ENCODE data around the gene COX6B1.
"Not testable (repeated sequence)": the region's sequence is repeated elsewhere in the genome, so short reads cannot be mapped to it uniquely, and the experiment has no call there.

The COX6B1 gene

DNA sequence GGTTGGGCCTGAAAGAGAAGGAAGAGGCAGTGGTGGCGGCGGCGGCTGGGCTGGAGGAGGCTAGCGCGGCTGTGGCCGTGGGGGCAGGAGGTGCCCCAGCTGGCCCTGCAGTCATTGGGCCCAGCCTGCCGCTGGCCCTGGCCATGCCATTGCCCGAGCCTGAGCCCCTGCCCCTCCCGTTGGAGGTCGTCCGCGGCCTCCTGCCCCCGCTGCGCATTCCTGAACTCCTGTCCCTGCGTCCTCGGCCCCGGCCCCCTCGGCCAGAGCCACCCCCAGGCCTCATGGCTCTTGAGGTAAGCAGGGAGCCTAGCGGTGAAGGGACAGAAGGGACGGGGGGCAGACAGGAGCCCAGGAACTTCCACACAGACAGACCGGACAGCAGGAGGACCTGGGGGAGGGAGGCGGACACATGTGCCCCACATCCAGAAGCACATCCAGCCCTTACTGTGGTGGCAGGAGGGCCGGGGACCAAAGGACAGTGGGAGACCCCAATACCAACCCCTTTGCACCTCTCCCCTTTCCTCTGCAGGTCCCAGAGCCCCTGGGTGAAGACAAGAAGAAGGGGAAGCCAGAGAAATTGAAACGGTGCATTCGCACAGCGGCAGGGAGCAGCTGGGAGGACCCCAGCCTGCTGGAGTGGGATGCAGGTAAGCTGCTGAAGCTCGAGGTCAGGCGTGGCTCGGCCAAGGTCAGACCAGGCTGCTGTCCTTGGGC lies 14.2 kb upstream of the COX6B1 start:
- no peak for DNase-seq (ENCODE audit: low spot score)

DNA sequence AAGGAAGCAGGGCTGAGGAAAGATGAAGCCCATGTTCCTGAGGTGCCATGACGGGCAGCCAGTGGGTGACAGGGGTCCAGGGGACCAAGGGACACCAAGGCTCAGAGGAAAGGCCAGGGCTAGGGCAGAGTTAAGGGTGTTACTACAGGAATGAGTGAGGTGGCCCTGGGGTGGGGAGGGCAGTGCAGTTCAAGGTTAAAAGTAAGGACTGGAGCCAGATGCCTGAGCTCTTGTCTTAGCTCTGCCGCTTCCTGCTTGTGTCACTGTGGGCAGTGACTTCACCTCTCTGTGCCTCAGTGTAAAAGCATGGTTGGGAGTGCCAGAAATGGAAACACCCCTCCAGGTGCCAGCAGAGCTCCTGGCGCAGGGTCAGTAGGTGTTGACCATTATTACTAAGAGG lies 11.5 kb upstream of the COX6B1 start:
- DNase-seq (ENCODE audit: low spot score), result no peak

DNA sequence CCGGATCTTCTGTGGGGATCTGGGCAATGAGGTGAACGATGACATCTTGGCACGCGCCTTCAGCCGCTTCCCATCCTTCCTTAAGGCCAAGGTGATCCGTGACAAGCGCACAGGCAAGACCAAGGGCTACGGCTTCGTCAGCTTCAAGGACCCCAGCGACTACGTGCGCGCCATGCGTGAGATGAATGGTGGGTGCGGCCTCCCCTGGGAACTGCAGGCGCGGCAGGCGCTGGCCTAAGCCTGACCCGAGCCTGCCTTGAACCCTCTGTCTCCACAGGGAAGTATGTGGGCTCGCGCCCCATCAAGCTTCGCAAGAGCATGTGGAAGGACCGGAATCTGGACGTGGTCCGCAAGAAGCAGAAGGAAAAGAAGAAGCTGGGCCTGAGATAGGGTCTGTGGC lies 11.0 kb upstream of the COX6B1 start:
- no peak for DNase-seq (ENCODE audit: low spot score)

DNA sequence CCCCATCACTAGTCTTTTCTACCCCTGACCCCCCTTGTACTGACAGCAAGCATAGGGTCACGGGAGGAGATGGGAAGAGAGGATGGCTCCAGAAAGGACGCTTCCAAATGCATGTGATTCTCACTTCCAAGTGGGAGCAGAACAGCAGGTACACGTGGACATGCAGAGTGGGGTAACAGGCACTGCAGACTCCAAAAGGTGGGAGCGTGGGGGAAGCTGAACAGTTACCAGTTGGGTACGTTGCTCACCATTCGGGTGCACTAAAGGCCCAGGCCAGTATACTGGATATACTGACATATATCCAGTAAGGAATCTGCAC lies 8.8 kb upstream of the COX6B1 start:
- no peak for DNase-seq (ENCODE audit: low spot score)

DNA sequence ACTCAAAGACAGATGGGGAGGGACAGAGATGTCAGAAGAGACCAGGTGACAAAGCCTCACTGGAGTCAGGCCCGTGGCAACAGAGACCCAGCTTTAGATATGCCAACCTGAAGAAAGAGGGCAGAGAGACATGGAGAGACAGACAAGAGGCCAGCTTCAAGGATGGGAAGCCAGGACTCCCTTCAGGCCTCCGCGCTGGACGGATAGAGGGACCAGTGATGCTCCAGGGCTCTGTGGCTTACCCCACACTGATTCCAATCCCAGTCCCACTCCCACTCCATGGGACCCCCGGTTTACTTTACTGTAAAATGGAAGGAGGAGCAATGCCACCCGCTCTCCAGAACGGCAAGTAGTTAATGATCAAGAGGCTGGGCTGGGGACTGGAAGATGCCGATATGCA lies 8.3 kb upstream of the COX6B1 start:
- DNase-seq (ENCODE audit: low spot score), result no peak

DNA sequence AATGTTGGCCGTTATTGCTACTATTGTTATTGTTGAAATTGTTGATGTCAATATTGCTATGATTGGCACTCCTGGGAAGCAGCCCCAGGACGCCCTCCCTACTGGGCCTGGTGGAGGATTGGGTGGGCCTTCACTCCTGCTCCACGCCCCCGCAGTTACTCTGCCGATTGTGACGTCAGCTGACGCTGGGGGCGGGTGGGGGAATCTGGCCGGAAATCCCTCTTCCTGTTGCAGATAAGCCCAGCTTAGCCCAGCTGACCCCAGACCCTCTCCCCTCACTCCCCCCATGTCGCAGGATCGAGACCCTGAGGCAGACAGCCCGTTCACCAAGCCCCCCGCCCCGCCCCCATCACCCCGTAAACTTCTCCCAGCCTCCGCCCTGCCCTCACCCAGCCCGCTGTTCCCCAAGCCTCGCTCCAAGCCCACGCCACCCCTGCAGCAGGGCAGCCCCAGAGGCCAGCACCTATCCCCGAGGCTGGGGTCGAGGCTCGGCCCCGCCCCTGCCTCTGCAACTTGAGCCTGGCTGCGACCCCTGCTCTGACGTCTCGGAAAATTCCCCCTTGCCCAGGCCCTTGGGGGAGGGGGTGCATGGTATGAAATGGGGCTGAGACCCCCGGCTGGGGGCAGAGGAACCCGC lies 6.5 kb upstream of the COX6B1 start, which contains the start of gene ETV2:
Gene ETV2, plus strand, starts transcription at position 231 of the 637 bp plus-strand sequence. CDS start 716 bp downstream, outside the sequence.
- DNase-seq (ENCODE audit: low spot score), result no peak

DNA sequence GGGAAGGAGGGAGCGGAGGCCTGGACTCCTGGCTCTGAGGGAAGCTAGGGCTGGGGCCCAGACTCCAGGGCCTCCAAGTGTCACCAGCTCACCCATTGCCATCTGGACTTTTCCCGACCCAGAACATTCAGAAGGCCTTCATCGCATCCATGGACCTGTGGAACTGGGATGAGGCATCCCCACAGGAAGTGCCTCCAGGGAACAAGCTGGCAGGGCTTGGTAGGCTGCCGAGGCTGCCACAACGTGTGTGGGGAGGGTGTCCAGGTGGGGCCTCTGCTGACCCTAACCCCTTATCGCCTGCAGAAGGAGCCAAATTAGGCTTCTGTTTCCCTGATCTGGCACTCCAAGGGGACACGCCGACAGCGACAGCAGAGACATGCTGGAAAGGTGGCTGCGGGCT lies 5.8 kb upstream of the COX6B1 start:
- no peak for DNase-seq (ENCODE audit: low spot score)

DNA sequence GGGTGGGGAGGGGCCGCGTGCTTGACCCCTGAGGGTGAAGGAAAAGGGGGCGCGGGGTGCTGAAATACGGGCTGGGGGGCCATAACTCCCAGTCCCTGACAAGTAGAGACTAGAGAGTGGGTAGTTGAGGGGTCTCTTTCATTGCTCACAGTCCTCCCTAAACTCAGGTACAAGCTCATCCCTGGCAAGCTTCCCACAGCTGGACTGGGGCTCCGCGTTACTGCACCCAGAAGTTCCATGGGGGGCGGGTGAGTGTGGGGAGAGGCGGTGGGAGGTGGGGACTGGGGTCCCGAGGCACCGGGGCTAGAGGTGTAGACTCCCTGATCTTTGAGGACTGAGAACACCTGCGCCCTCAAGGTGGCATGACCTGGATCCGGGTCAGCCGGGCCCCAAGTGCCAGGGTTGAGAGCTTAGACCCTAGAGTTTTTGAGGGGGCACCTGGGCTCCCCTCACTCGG lies 5.3 kb upstream of the COX6B1 start:
- DNase-seq (ENCODE audit: low spot score), result no peak

DNA sequence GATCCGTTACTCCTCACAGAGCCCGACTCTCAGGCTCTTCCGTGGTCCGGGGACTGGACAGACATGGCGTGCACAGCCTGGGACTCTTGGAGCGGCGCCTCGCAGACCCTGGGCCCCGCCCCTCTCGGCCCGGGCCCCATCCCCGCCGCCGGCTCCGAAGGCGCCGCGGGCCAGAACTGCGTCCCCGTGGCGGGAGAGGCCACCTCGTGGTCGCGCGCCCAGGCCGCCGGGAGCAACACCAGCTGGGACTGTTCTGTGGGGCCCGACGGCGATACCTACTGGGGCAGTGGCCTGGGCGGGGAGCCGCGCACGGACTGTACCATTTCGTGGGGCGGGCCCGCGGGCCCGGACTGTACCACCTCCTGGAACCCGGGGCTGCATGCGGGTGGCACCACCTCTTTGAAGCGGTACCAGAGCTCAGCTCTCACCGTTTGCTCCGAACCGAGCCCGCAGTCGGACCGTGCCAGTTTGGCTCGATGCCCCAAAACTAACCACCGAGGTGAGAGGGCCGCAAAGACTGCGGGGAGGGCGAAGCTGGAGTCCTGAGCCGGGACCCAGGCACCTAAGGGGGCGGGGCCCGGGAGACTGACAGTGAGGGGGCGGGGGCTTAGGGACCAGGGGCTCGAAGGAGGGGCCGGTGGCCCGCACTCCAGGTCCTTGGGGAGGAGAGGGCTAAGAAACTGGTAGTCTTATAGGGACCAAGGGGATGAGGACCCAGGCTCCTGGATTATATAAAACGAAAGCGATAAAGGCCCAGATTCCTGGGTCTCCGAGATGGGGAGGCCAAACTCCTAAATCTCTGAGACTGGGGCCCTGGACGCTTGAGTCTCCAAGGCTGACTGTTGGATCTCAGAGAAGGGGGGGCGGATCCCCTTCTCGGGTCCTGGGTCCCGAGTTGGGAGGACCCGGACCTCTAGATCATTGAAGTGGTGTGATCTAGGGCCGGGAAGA lies 4.6 kb upstream of the COX6B1 start:
- peak; percentile 87 for DNase-seq (ENCODE audit: low spot score)

DNA sequence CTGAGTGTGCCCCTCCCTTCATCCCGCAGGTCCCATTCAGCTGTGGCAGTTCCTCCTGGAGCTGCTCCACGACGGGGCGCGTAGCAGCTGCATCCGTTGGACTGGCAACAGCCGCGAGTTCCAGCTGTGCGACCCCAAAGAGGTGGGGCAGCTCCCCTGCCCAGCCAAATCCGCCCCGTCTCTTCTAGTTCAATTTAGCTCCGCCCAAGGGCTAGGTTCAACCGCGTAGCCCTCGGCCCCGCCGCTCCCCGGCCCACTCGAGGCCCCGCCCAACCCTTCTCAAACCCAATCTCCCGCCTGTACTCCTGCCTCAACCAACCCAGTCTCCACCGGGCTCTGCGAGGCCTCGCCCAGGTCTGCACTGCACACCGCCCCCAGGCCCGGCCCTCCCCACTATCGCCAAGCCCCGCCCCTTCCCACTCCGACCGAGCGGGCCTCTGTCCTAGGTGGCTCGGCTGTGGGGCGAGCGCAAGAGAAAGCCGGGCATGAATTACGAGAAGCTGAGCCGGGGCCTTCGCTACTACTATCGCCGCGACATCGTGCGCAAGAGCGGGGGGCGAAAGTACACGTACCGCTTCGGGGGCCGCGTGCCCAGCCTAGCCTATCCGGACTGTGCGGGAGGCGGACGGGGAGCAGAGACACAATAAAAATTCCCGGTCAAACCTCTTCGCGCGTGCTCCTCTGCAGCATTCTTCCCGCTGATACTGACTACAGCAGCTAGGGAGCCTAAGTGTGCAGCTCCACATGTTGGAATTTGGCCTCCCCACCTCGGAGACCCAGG lies 3.7 kb upstream of the COX6B1 start:
- peak; percentile 91 for DNase-seq (ENCODE audit: low spot score)

DNA sequence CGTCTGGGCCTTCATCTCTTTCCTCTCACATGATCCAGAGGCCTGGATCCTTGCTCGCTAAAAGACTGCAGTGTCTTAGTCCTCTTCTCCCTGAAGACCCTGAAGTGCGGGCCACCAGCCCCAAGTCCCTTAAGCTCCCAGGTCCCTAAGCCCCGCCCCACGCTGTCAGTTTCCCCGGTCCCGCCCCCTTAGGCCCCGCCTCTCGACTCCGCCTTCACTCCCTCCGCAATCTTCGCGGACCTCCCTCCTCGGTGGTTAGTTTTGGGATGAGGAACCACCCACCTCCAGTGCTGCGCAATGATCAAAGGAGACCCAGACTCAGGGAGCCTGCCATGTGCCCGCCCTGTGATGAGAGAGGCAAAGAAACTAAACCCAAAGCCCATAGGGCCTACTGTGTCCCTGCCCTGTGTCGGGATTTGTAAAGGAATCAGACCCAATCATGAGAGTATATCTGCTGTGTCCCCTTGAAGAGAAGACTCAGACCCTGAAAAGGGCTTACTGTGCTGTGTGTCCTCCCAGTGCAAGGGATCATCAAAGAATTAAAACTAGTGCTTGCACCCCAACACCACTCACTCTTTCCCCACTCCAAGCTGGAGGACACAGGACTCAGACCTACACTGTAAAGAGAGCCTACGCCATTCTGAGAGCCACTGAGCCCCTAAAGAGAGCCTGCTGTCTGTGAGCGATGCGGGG lies 3.0 kb upstream of the COX6B1 start:
- DNase-seq (ENCODE audit: low spot score), result peak; percentile 81

DNA sequence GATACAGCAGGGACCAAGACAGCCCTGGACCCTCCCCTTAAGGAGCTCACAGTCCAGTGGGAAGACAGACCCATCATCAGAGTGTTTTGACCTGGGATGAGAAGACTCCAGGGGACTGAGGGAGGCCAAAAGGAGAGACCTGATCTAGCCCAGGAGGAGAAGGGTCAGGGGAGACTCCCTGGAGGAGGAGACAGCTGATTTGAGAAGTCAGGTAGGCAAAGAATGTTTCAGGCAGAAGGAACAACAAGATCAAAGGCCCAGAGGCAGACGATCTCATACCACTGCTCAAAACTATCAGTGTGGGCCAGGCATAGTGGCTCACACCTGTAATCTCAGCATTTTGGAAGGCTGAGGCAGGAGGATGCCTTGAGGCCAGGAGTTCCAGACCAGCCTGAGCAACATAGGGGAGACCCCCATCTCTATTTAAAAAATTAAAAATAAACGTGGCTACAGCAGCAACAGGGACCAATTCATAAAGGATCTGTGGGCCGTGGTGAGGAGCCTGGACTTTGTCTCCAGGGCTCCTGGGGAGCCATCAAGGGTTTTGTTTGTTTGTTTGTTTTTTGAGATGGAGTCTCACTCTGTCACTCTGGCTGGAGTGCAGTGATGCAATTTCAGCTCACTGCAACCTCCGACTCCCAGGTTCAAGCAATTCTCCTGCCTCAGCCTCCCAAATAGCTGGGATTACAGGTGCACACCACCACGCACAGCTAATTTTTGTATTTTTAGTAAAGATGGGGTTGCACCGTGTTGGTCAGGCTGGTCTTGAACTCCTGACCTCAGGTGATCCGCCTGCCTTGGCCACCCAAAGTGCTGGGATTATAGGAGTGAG lies 2.2 kb upstream of the COX6B1 start:
- no peak for DNase-seq (ENCODE audit: low spot score)

DNA sequence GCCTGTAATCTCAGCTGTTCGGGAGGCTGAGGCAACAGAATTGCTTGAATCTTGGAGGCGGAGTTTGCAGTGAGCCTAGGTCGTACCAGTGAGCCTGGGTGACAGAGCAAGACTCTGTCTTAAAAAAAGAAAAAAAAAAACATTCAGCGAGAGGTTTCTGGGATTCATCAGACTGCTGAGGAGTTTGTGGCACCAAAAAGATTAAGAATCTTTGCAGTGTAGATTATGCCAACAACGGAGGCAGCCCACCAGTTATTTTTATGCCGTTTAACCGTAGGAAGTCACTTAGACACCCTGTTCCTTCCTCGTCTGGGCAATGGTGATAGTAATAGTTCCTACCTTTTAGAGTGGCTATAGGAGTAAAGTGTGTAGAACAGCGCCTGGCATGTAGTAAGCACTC lies 2.5 kb downstream of the COX6B1 start:
- no peak for DNase-seq (ENCODE audit: low spot score)

DNA sequence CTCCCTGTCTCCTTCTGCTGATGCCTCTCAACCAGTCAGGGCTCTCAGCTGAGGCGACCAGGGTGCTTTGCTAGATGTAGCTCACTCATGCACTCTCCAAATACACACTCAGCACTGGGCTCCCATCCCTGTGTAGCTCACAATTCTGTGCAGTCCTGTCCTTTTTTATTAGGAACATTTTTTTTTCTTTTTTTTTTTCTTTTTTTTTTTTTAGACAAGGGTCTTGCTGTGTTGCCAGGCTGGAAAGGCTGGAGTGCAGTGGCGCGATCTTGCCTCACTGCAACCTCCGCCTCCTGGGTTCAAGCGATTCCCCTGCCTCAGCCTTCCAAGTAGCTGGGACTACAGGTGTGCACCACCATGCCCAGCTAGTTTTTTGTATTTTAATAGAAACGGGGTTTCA lies 6.7 kb downstream of the COX6B1 start:
- DNase-seq (ENCODE audit: low spot score), result not testable (repeated sequence)

DNA sequence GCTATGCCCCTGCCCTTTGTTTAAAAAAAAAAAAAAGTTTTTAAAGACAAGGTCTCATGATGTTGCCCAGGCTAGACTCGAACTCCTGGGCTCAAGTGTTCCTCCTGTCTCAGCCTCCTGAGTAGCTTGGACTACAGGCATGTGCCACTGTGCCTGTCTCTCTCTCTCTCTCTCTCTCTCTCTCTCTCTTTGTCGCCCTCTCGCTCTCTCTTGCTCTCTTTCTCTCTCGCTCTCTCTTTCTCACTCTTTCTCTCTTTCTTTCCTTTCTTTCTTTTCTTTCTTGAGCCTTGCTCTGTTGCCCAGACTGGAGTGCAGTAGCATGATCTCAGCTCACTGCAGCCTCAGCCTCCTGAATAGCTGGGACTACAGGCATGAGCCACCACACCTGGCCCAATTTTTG lies 7.5 kb downstream of the COX6B1 start:
- DNase-seq (ENCODE audit: low spot score), result no peak

DNA sequence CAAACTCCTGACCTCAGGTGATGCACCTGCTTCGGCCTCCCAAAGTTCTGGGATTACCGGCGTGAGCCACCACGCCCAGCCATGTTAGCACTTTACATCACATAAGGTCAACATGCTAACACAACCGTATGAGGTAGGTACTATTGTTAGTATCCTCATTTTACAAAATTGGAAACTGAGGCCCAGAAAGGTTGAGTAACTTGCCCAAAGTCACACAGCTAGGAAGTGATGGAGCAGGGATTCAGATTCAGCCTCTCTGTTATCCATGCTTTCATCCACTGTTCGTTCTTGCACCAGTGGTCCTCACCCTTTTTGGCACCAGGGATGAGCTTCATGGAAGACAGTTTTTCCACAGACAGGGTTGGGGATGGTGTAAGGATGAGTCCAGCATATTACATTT lies 8.6 kb downstream of the COX6B1 start:
- DNase-seq (ENCODE audit: low spot score), result no peak

DNA sequence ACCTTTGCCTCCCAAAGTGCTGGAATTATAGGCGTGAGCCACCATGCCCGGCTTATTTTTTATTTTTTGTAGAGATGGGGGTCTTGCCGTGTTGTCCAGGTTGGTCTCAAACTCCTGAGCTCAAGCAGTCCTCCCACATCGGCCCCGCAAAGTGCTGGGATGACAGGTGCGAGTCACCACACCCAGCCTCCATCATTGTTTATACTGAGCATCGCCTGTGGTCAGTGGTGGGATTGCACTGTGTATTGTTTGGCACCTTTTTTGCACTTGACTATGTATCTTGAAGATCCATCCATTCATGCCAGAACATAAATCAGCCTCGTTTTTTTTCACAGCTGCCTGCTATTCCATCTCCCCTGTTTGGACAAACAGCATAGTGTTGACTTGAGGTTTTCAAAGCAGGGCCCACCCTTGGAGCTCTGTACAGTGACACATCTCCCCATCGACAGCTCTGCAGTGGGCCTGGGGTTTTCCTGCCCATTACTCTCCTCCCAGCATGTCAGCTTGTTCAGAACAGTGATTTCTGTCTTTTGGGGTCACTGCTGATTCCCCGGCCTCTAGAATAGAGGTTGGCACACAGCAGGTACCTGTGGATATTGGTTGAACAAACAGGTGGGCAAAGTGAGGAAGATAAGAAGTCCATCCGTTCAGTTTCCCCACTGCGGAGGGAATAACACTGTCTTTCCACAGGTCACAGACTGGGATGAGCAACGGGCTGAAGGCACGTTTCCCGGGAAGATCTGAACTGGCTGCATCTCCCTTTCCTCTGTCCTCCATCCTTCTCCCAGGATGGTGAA lies 10.0 kb downstream of the COX6B1 start:
- DNase-seq (ENCODE audit: low spot score), result no peak

DNA sequence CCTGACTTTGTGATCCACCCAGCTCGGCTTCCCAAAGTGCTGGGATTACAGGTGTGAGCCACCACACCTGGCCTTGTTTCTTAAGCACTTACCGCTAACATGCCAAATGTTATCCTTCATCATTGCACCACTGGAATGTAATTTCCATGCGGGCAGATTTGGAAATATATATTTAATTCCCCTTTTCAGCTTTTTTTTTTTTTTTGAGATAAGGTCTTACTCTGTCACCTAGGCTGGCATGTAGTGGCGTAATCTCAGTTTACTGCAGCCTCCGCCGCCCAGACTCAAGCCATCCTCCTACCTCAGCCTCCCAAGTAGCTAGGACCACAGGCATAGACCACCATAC lies 13.8 kb downstream of the COX6B1 start:
- no peak for DNase-seq (ENCODE audit: low spot score)

DNA sequence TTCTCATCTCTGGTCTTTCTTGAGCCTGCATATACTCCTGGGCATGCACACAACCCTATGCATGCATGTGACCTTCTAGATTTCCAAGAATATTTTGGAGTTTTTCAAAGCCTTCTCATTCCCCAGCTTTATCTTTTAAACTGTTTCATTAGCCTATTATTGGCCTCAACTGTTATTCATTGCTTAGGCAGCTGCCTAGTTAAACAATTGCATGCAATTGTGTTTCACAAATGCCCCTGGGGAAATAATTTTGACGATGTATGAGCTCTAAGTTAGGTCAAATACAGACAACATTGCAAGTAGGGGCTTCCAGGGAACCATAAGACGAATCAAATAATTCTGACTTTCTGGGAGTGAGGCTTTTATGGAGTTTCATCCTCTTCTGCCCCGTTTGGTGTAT lies 15.9 kb downstream of the COX6B1 start:
- DNase-seq (ENCODE audit: low spot score), result no peak

DNA sequence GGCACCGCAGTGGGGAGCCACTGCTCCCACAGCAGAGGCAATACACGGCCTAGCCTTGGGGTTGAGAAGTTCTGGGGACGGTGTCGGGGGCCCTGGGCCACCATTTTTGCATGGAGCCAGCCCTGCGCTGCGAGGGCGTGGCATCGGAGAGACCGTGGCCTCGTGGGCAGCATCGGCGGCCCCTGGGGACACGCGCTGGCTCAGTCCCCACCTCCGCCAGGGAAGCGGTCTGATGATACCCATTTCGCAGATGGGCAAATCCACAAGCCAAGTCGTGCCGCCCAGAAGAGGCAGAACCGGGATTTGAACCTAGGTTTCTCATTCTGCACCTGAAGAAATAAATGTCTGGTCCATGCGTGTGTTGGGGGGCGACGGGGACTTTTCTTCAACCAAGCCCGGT lies 17.0 kb downstream of the COX6B1 start:
- DNase-seq (ENCODE audit: low spot score), result no peak
